ENCODE data around the gene IL10RB. TPM values are rescaled to one million over a fixed set of nuclear protein-coding genes. Genes with fewer than 3 reads are reported as not detected.

Gene IL10RB
- total and polyA plus RNA-seq, 2 of the 8 experiments (the other 6 are each of a cell fraction or from before 2014, with no cell fraction given): 2.7 to 3.2 TPM

- DNase-seq (ENCODE audit: low read depth in 1 of 2, low spot score in 2 of 2) (no peak), FAIRE-seq (no peak)
- Histone ChIP-seq H4K5ac (ENCODE audit: insufficient read length, low read depth, low read length) (no peak overlapping the region), H3K4me1 (replicated peaks in 1 of 4; ENCODE audit: control insufficient read depth in 3 of 4, insufficient read depth in 4 of 4, low read length in 3 of 4) (no peaks in the 10 kb centered on the region), H2BK15ac (ENCODE audit: low read length) (no peak overlapping the region), H4K8ac (ENCODE audit: extremely low read depth, insufficient read depth, low read length) (no peak overlapping the region), H3K79me2 (ENCODE audit: control insufficient read depth in 1 of 2, insufficient read depth in 2 of 2, low read length in 2 of 2) (no peaks in the 10 kb centered on the region), H3K23me2 (ENCODE audit: low read depth, low read length) (no peaks in the 10 kb centered on the region), H3K18ac (ENCODE audit: extremely low read depth, low read length) (no peak overlapping the region), H2BK5ac (ENCODE audit: low read depth, low read length) (no peak overlapping the region), H3K79me1 (ENCODE audit: low read depth, low read length) (no peaks in the 10 kb centered on the region), H3K4me2 (ENCODE audit: insufficient read depth in 1 of 2, low read depth in 2 of 2, low read length in 2 of 2) (no peak overlapping the region), H3K9ac (replicated peaks in 1 of 4; ENCODE audit: extremely low read depth in 1 of 4, low read depth in 3 of 4, low read length in 3 of 4) (no peak overlapping the region), H3K9me3 (ENCODE audit: insufficient read depth in 2 of 2, low read depth in 1 of 2, low read length in 1 of 2) (no peaks in the 10 kb centered on the region), H2BK20ac (ENCODE audit: low read length) (no peak overlapping the region), H2AK5ac (ENCODE audit: low read depth, low read length) (no peak overlapping the region), H3K56ac (replicated peaks; ENCODE audit: insufficient read length, low read depth, low read length) (no peak overlapping the region), H2AFZ (ENCODE audit: low read length) (no peak overlapping the region), H3K23ac (ENCODE audit: insufficient read length) (no peak overlapping the region), H3K4me3 (ENCODE audit: extremely low read depth in 1 of 4, insufficient read depth in 2 of 4, low read depth in 3 of 4, low read length in 4 of 4) (no peak overlapping the region), H3K27ac (ENCODE audit: low read depth, low read length) (no peak overlapping the region), H2BK120ac (replicated peaks; ENCODE audit: low read depth, low read length) (no peak overlapping the region), H3K4ac (replicated peaks; ENCODE audit: insufficient read length, low read depth, low read length) (no peak overlapping the region), H3K14ac (ENCODE audit: insufficient read length) (no peak overlapping the region), H3K27me3 (replicated peaks in 1 of 4; ENCODE audit: control insufficient read depth in 3 of 4, extremely low read depth in 1 of 4, insufficient read depth in 3 of 4, low read length in 3 of 4) (no peaks in the 10 kb centered on the region), H2BK12ac (ENCODE audit: low read depth, low read length) (no peak overlapping the region), H4K20me1 (replicated peaks in 1 of 2; ENCODE audit: control insufficient read depth in 1 of 2, insufficient read depth in 2 of 2, low read length in 2 of 2) (no peaks in the 10 kb centered on the region), H3K36me3 (ENCODE audit: control insufficient read depth in 2 of 4, insufficient read depth in 4 of 4, low read length in 3 of 4) (peaks cover 10 to 45% (median 34%) of the 10 kb centered on the region in 4 experiments), H4K91ac (replicated peaks; ENCODE audit: insufficient read length, low read length) (no peak overlapping the region)
- ChIA-PET POLR2A (ENCODE audit: partially characterized antibody) (interaction anchor here (0.6 kb wide), 1 partner anchor 80 kb away, joined by 3 read pairs; no protein-coding TSS in a partner anchor), CTCF (ENCODE audit: partially characterized antibody) (no interaction called here)
- 92% methylated on average over 6 of the region's 7 CpGs; no CpG with 5 or more reads in 1 of the 2 experiments for WGBS, 2 experiments (ENCODE audit: extremely low coverage in 1 of 2, insufficient coverage in 1 of 2, insufficient read length in 1 of 2, insufficient replicate concordance in 2 of 2, low coverage in 1 of 2, low lambda C conversion rate in 2 of 2, missing lambda C conversion rate in 1 of 2)
- TF ChIP-seq SP1 (IDR thresholded peaks at IDR 0.05; ENCODE audit: low read depth, low read length) (no peak), GABPA (IDR thresholded peaks at IDR 0.05; ENCODE audit: borderline replicate concordance, insufficient read depth, low read length) (no peak), POLR2AphosphoS5 (IDR thresholded peaks at IDR 0.05; ENCODE audit: low read depth, low read length) (no peak), CREB1 (IDR thresholded peaks at IDR 0.05) (no peak), SIRT6 (IDR thresholded peaks at IDR 0.05; ENCODE audit: low read length) (no peak), KDM1A (IDR thresholded peaks at IDR 0.05; ENCODE audit: borderline replicate concordance, low read length) (no peak)
Measured at GRCh38 chr21:33249331-33250002, 16.7 kb upstream of the IL10RB start.

Data from H1 (cell line).